ENCODE results near the gene WNK1. TPM values are rescaled to one million over a fixed set of nuclear protein-coding genes. Genes with fewer than 3 reads are reported as not detected.
"Not testable (repeated sequence)": the region's sequence is repeated elsewhere in the genome, so short reads cannot be mapped to it uniquely, and the experiment has no call there.

Gene WNK1
- total and polyA plus RNA-seq, 2 donors (not counting 3 experiments of a cell fraction or from before 2014, with no cell fraction given): 46.3 to 108 TPM

DNA sequence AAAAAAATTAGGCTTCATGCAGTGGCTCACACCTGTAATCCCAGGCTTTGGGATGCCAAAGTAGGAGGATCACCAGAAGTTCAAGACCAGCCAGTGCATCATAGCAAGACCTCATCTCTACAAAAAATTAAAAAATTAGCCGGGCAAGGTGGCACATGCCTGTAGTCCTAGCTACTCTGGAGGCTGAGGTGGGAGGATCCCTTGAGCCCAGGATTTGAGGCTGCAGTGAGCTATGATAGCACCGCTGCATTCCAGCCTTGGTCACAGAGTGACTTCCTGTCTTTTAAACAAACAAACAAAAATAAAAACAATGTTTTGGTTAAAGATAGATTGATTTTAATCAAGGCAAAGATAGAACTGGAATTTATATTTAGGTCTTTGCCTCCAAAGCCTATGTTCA, 60.6 kb downstream of the WNK1 start:
- Histone ChIP-seq H3K4me3 (replicated peaks in 1 of 3; ENCODE audit: insufficient read depth in 1 of 3, low read depth in 1 of 3, low read length in 3 of 3) (no peak overlapping the region), H3K9ac (replicated peaks; ENCODE audit: extremely low read depth, insufficient read depth, low read length) (no peak overlapping the region), H3K9me3 (replicated peaks; ENCODE audit: control insufficient read depth, insufficient read depth, low read length) (no peaks in the 10 kb centered on the region), H3K79me2 (ENCODE audit: control insufficient read depth, insufficient read depth, low read length) (peaks cover 54% of the 10 kb centered on the region), H3K4me1 (ENCODE audit: control insufficient read depth, extremely low read depth, insufficient read depth, low read length) (peaks cover 6% of the 10 kb centered on the region), H3K4me2 (ENCODE audit: insufficient read depth, low read length) (no peak overlapping the region), H2AFZ (ENCODE audit: low read depth, low read length) (no peak overlapping the region), H3K36me3 (ENCODE audit: control insufficient read depth in 2 of 2, extremely low read depth in 1 of 2, insufficient read depth in 2 of 2, low read length in 2 of 2) (no peaks in the 10 kb centered on the region), H3K27ac (ENCODE audit: insufficient read depth, low read depth, low read length) (no peak overlapping the region), H3K27me3 (ENCODE audit: control insufficient read depth in 2 of 2, insufficient read depth in 2 of 2, low read length in 2 of 2) (no peaks in the 10 kb centered on the region), H4K20me1 (replicated peaks; ENCODE audit: control insufficient read depth, extremely low read depth, insufficient read depth, low read length) (peaks cover 9% of the 10 kb centered on the region), H3K9me1 (replicated peaks; ENCODE audit: control insufficient read depth, extremely low read depth, insufficient read depth, low read length) (no peaks in the 10 kb centered on the region)
- ChIA-PET CTCF (interaction anchor here (1.0 to 8.1 kb wide), 7 partner anchors 27 to 242 kb away, joined by 3 to 129 read pairs (median 8); partner anchors contain the start of gene WNK1), POLR2A (no interaction called here)
- intact Hi-C loops (cut with micrococcal nuclease) (loop anchor here (2.0 kb wide), 1 partner anchor 198 kb away; no protein-coding TSS in a partner anchor), dilution Hi-C loops (cut with MboI; ENCODE audit: extremely low pct_ligation_motif_present, low sequenced_read_pairs) (no loop called here)
- TF ChIP-seq POLR2A (IDR thresholded peaks at IDR 0.05; ENCODE audit: low read depth, low read length) (no peak), FOS (IDR thresholded peaks at IDR 0.05; ENCODE audit: borderline replicate concordance, insufficient read depth, low read length) (no peak), POLR2AphosphoS5 (IDR thresholded peaks at IDR 0.05; ENCODE audit: insufficient read depth, low read depth, low read length) (no peak), JUN (IDR thresholded peaks at IDR 0.05; ENCODE audit: borderline replicate concordance, insufficient read depth, insufficient read length, low read depth) (no peak), EZH2 (IDR thresholded peaks at IDR 0.05; ENCODE audit: borderline replicate concordance, low read depth, low read length, severe bottlenecking) (no peak), GATA2 (IDR thresholded peaks at IDR 0.05; ENCODE audit: insufficient read depth, insufficient read length, low read depth, low read length) (no peak), MYC (IDR thresholded peaks at IDR 0.05; ENCODE audit: low read depth, low read length) (no peak)
- TF ChIP-seq, protein P1, sequence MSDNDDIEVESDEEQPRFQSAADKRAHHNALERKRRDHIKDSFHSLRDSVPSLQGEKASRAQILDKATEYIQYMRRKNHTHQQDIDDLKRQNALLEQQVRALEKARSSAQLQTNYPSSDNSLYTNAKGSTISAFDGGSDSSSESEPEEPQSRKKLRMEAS (IDR thresholded peaks at IDR 0.05; ENCODE audit: insufficient read depth, insufficient read length): no peak
- TF ChIP-seq, protein P2, sequence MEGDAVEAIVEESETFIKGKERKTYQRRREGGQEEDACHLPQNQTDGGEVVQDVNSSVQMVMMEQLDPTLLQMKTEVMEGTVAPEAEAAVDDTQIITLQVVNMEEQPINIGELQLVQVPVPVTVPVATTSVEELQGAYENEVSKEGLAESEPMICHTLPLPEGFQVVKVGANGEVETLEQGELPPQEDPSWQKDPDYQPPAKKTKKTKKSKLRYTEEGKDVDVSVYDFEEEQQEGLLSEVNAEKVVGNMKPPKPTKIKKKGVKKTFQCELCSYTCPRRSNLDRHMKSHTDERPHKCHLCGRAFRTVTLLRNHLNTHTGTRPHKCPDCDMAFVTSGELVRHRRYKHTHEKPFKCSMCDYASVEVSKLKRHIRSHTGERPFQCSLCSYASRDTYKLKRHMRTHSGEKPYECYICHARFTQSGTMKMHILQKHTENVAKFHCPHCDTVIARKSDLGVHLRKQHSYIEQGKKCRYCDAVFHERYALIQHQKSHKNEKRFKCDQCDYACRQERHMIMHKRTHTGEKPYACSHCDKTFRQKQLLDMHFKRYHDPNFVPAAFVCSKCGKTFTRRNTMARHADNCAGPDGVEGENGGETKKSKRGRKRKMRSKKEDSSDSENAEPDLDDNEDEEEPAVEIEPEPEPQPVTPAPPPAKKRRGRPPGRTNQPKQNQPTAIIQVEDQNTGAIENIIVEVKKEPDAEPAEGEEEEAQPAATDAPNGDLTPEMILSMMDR (IDR thresholded peaks at IDR 0.05; ENCODE audit: extremely low read depth in 1 of 2, insufficient read depth in 1 of 2, low read depth in 1 of 2, low read length in 2 of 2): no peak
- BruUV-seq (replicated peaks): no TSS peak
- FAIRE-seq (no peak), DNase-seq (ENCODE audit: low read depth, low spot score) (no peak)

DNA sequence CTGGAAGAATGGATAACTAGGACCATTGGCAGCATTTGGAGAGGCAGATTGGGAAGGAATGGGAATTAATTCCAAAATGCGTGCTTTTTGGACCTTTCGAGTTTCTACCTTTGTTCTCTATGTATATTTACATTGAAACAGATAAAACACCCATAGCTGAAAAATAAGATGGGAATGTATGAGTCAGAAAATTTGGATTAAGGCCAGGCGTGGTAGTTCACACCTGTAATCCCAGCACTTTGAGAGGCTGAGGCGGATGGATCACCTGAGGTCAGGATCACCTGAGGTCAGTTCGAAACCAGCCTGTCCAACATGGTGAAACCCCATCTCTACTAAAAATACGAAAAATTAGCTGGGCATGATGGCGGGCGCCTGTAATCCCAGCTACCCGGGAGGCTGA, 65.1 kb downstream of the WNK1 start:
- POLR2A ChIA-PET; H3K27ac ChIP-seq (ENCODE audit: insufficient read depth, low read depth, low read length); H3K4me3 ChIP-seq (replicated peaks in 1 of 3; ENCODE audit: insufficient read depth in 1 of 3, low read depth in 1 of 3, low read length in 3 of 3); dilution Hi-C loops (cut with MboI; ENCODE audit: extremely low pct_ligation_motif_present, low sequenced_read_pairs); H3K36me3 ChIP-seq (ENCODE audit: control insufficient read depth in 2 of 2, extremely low read depth in 1 of 2, insufficient read depth in 2 of 2, low read length in 2 of 2); H3K4me2 ChIP-seq (ENCODE audit: insufficient read depth, low read length); H3K27me3 ChIP-seq (ENCODE audit: control insufficient read depth in 2 of 2, insufficient read depth in 2 of 2, low read length in 2 of 2); H4K20me1 ChIP-seq (replicated peaks; ENCODE audit: control insufficient read depth, extremely low read depth, insufficient read depth, low read length); H3K9ac ChIP-seq (replicated peaks; ENCODE audit: extremely low read depth, insufficient read depth, low read length); H3K9me1 ChIP-seq (replicated peaks; ENCODE audit: control insufficient read depth, extremely low read depth, insufficient read depth, low read length); H3K4me1 ChIP-seq (ENCODE audit: control insufficient read depth, extremely low read depth, insufficient read depth, low read length); H2AFZ ChIP-seq (ENCODE audit: low read depth, low read length); H3K9me3 ChIP-seq (replicated peaks; ENCODE audit: control insufficient read depth, insufficient read depth, low read length); BruUV-seq (replicated peaks); FAIRE-seq; DNase-seq (ENCODE audit: low read depth, low spot score): not testable (repeated sequence)
- intact Hi-C loops (cut with micrococcal nuclease): loop anchor here (5.0 kb wide), 1 partner anchor 275 kb away; no protein-coding TSS in a partner anchor
- H3K79me2 ChIP-seq (ENCODE audit: control insufficient read depth, insufficient read depth, low read length): peaks cover 54% of the 10 kb centered on the region
- CTCF ChIA-PET: interaction anchor here (0.7 to 8.1 kb wide), 19 partner anchors 29 to 766 kb away, joined by 3 to 129 read pairs (median 5); partner anchors contain the start of genes RAD52 and WNK1

Data from endothelial cell of umbilical vein (primary cell).